Measurements from ENCODE around the gene BPHL.

Gene BPHL

GRCh38 chr6:3190056-3190455, 71.5 kb downstream of the BPHL start:
- Mint-ChIP-seq H3K9me3 (no peaks in the 10 kb centered on the region), H3K27ac (no peak overlapping the region), H3K4me1 (no peaks in the 10 kb centered on the region), H3K36me3 (ENCODE audit: low read depth) (no peaks in the 10 kb centered on the region), H3K4me3 (no peak overlapping the region), H3K27me3 (ENCODE audit: low read depth) (peaks cover 13% of the 10 kb centered on the region)
- TF ChIP-seq CTCF (IDR thresholded peaks at IDR 0.05; ENCODE audit: unreplicated experiment in 3 of 3), result no peak

GRCh38 chr6:3190779-3191178, 72.3 kb downstream of the BPHL start:
- no peaks in the 10 kb centered on the region for H3K9me3 Mint-ChIP-seq
- no peak overlapping the region for H3K4me3 Mint-ChIP-seq
- H3K36me3 Mint-ChIP-seq (ENCODE audit: low read depth), result no peaks in the 10 kb centered on the region
- no peaks in the 10 kb centered on the region for H3K4me1 Mint-ChIP-seq
- no peak overlapping the region for H3K27ac Mint-ChIP-seq
- TF ChIP-seq CTCF (IDR thresholded peaks at IDR 0.05; ENCODE audit: unreplicated experiment in 3 of 3), result no peak
- peaks cover 8% of the 10 kb centered on the region for H3K27me3 Mint-ChIP-seq (ENCODE audit: low read depth)

GRCh38 chr6:3193102-3193849, 74.8 kb downstream of the BPHL start:
- H3K9me3 Mint-ChIP-seq, result no peaks in the 10 kb centered on the region
- no peaks in the 10 kb centered on the region for H3K36me3 Mint-ChIP-seq (ENCODE audit: low read depth)
- H3K27ac Mint-ChIP-seq, result no peak overlapping the region
- no peak overlapping the region for H3K4me3 Mint-ChIP-seq
- H3K27me3 Mint-ChIP-seq (ENCODE audit: low read depth), result no peaks in the 10 kb centered on the region
- TF ChIP-seq CTCF (IDR thresholded peaks at IDR 0.05; ENCODE audit: unreplicated experiment in 3 of 3), result no peak
- no peaks in the 10 kb centered on the region for H3K4me1 Mint-ChIP-seq

GRCh38 chr6:3194535-3195419, 76.3 kb downstream of the BPHL start:
- no peaks in the 10 kb centered on the region for H3K4me1 Mint-ChIP-seq
- peaks cover 4% of the 10 kb centered on the region for H3K9me3 Mint-ChIP-seq
- H3K27me3 Mint-ChIP-seq (ENCODE audit: low read depth), result no peaks in the 10 kb centered on the region
- TF ChIP-seq CTCF (IDR thresholded peaks at IDR 0.05; ENCODE audit: unreplicated experiment in 3 of 3), result no peak
- no peak overlapping the region for H3K4me3 Mint-ChIP-seq
- no peaks in the 10 kb centered on the region for H3K36me3 Mint-ChIP-seq (ENCODE audit: low read depth)
- no peak overlapping the region for H3K27ac Mint-ChIP-seq

GRCh38 chr6:3195420-3195694, 76.8 kb downstream of the BPHL start:
- H3K4me1 Mint-ChIP-seq, result no peaks in the 10 kb centered on the region
- no peak overlapping the region for H3K27ac Mint-ChIP-seq
- H3K9me3 Mint-ChIP-seq, result peaks cover 9% of the 10 kb centered on the region
- no peaks in the 10 kb centered on the region for H3K36me3 Mint-ChIP-seq (ENCODE audit: low read depth)
- no peak overlapping the region for H3K4me3 Mint-ChIP-seq
- H3K27me3 Mint-ChIP-seq (ENCODE audit: low read depth), result no peaks in the 10 kb centered on the region
- no peak for TF ChIP-seq CTCF (IDR thresholded peaks at IDR 0.05; ENCODE audit: unreplicated experiment in 3 of 3)
